HCT116 (cell line): Measurements from ENCODE around the gene CDC42SE2. TPM values are rescaled to one million over a fixed set of nuclear protein-coding genes. Genes with fewer than 3 reads are reported as not detected.

Source experiments
- ATAC-seq: fragments of 200-7000 bp; cut with Tn5 transposase; 2 replicates; pipeline ENCODE4 v1.9.1; 2020; ENCODE audit warnings: mild to moderate bottlenecking, moderate library complexity
- BruUV-seq: library from RNA; stranded (reverse); fragments of 400-500 nt; replicated peaks from 2 replicates; lab custom pipeline; 2021; lab: Mats Ljungman, UMichigan
- CTCF ChIA-PET: fragments of 300-600 bp; sonication (Branson Sonifier 250); formaldehyde crosslinking; loops from one replicate; lab custom pipeline; 2021; ENCODE audit warnings: antibody characterized with exemption; lab: Charles Lee
- POLR2A ChIA-PET: fragments of 300-600, 350-600 bp; sonication (Branson Sonifier 250); formaldehyde crosslinking; loops from one replicate; lab custom pipeline; 2021; ENCODE audit warnings: antibody characterized with exemption; lab: Charles Lee
- RAD21 ChIA-PET, 2 experiments: fragments of 300-600 bp; sonication (Branson Sonifier 250); formaldehyde crosslinking; loops; one replicate each; lab custom pipeline; 2023; ENCODE audit warnings: low total read pairs in 2 of 2; ENCODE audit not compliant: uncharacterized antibody in 2 of 2, unreplicated experiment in 2 of 2, low non-redundant PET in 1 of 2; lab: Charles Lee
- DNase-seq: peaks from one replicate; pipeline ENCODE4 v3.0.0-alpha.2; 2010; ENCODE audit warnings: low read depth, low spot score
- H2AFZ ChIP-seq: fragments of 200-600 bp; shearing (Covaris generic), sonication (generic); 2 replicates; pipeline ENCODE4 v1.6.1; 2017; ENCODE audit warnings: low read depth, mixed run types, mixed read lengths, antibody characterized with exemption, low read length; ENCODE audit not compliant: poor library complexity, severe bottlenecking
- H3K27ac ChIP-seq: 2 replicates; pipeline ENCODE4 v1.5.1; 2012; ENCODE audit warnings: low read depth, low read length
- H3K27me3 ChIP-seq: fragments of 200-600 bp; sonication (generic); 2 replicates; pipeline ENCODE4 v1.6.1; 2016; ENCODE audit warnings: mixed run types, low read length, mixed read lengths; ENCODE audit not compliant: insufficient read depth
- H3K36me3 ChIP-seq, 2 experiments: fragments of 200-500 bp in 1 of 2; fragments of 200-600 bp in 1 of 2; sonication (Bioruptor generic) in 1 of 2; sonication (generic) in 1 of 2; 2 replicates each; pipeline versions ENCODE4 v1.5.1 to v1.6.1; 2014 to 2016; ENCODE audit warnings: low read length in 2 of 2, inconsistent platforms in 1 of 2, mixed read lengths in 1 of 2, mixed run types in 1 of 2; ENCODE audit not compliant: insufficient read depth in 2 of 2, control insufficient read depth in 1 of 2
- H3K4me1 ChIP-seq, 2 experiments: fragments of 200-600 bp in 1 of 2; sonication (generic) in 1 of 2; 2 replicates each; pipeline versions ENCODE4 v1.5.1 to v1.6.1; 2012 to 2017; ENCODE audit warnings: low read length in 2 of 2, inconsistent platforms in 1 of 2, mild to moderate bottlenecking in 1 of 2, mixed read lengths in 1 of 2, mixed run types in 1 of 2, moderate library complexity in 1 of 2; ENCODE audit not compliant: insufficient read depth in 2 of 2, control insufficient read depth in 1 of 2
- H3K4me2 ChIP-seq: fragments of 200-600 bp; sonication (generic); 2 replicates; pipeline ENCODE4 v1.6.1; 2017; ENCODE audit warnings: mixed run types, low read length, mixed read lengths
- H3K4me3 ChIP-seq, 2 experiments: fragments of 200-600 bp in 1 of 2; sonication (generic) in 1 of 2; replicated peaks in 1 of 2; 2 replicates each; pipeline ENCODE4 v1.5.1; 2011 to 2016; ENCODE audit warnings: low read length in 2 of 2, control low read depth in 1 of 2, low read depth in 1 of 2, mild to moderate bottlenecking in 1 of 2, mixed read lengths in 1 of 2, mixed run types in 1 of 2
- H3K79me2 ChIP-seq: fragments of 200-600 bp; sonication (generic); 2 replicates; pipeline ENCODE4 v1.6.1; 2017; ENCODE audit warnings: mild to moderate bottlenecking, mixed run types, low read length, moderate library complexity, mixed read lengths; ENCODE audit not compliant: insufficient read depth
- H3K9ac ChIP-seq: fragments of 200-600 bp; sonication (generic); 2 replicates; pipeline ENCODE4 v1.6.1; 2016; ENCODE audit warnings: low read length, mixed read lengths
- H3K9me2 ChIP-seq: fragments of 200-600 bp; sonication (generic), shearing (Covaris generic); 2 replicates; pipeline ENCODE4 v1.6.1; 2017; ENCODE audit warnings: mixed run types, mild to moderate bottlenecking, moderate library complexity; ENCODE audit not compliant: insufficient read depth
- H3K9me3 ChIP-seq, 2 experiments: fragments of 200-500 bp in 1 of 2; fragments of 200-600 bp in 1 of 2; sonication (Bioruptor generic) in 1 of 2; sonication (generic) in 1 of 2; 2 replicates each; pipeline ENCODE4 v1.6.1; 2014 to 2017; ENCODE audit warnings: low read length in 2 of 2, mixed read lengths in 2 of 2, inconsistent platforms in 1 of 2, low read depth in 1 of 2, mild to moderate bottlenecking in 1 of 2, mixed run types in 1 of 2, moderate library complexity in 1 of 2; ENCODE audit not compliant: control insufficient read depth in 1 of 2, insufficient read depth in 1 of 2
- H4K20me1 ChIP-seq: fragments of 200-600 bp; sonication (generic), shearing (Covaris generic); 2 replicates; pipeline ENCODE4 v1.6.1; 2017; ENCODE audit warnings: mixed run types, mild to moderate bottlenecking, moderate library complexity; ENCODE audit not compliant: insufficient read depth
- ATF3 ChIP-seq: IDR thresholded peaks from 2 replicates; pipeline ENCODE4 v1.6.1; 2012
- CBX3 ChIP-seq: IDR thresholded peaks from 2 replicates; pipeline ENCODE4 v1.6.1; 2012; ENCODE audit warnings: low read depth
- CEBPB ChIP-seq: IDR thresholded peaks from 2 replicates; pipeline ENCODE4 v1.6.1; 2012; ENCODE audit warnings: low read depth
- FOSL1 ChIP-seq: IDR thresholded peaks from 2 replicates; pipeline ENCODE4 v1.6.1; 2012; ENCODE audit warnings: low read depth
- RAD21 ChIP-seq: IDR thresholded peaks from 2 replicates; pipeline ENCODE4 v1.6.1; 2012; ENCODE audit warnings: low read depth, mild to moderate bottlenecking
- SIN3A ChIP-seq: IDR thresholded peaks from 2 replicates; pipeline ENCODE4 v1.6.1; 2012; ENCODE audit warnings: low read depth
- SP1 ChIP-seq: IDR thresholded peaks from 2 replicates; pipeline ENCODE4 v1.6.1; 2012; ENCODE audit warnings: low read depth
- ZNF274 ChIP-seq: fragments of 200-500 bp; sonication (Bioruptor generic); IDR thresholded peaks from 2 replicates; pipeline ENCODE4 v1.6.1; 2014; ENCODE audit warnings: mild to moderate bottlenecking, low read depth, low read length, inconsistent platforms
- intact Hi-C: fragments of 100-400 bp; cut with micrococcal nuclease; formaldehyde crosslinking; loops from 2 replicates; pipeline ENCODE4 v1.10.0; 2022
- total RNA-seq: library from RNA; stranded (reverse); gene quantifications from one replicate; pipeline ENCODE4 v1.2.1, GENCODE V29; 2021; ENCODE audit not compliant: unreplicated experiment

Gene CDC42SE2
- total RNA-seq, 1 experiment from 2014 or later: 27.0 TPM

DNA sequence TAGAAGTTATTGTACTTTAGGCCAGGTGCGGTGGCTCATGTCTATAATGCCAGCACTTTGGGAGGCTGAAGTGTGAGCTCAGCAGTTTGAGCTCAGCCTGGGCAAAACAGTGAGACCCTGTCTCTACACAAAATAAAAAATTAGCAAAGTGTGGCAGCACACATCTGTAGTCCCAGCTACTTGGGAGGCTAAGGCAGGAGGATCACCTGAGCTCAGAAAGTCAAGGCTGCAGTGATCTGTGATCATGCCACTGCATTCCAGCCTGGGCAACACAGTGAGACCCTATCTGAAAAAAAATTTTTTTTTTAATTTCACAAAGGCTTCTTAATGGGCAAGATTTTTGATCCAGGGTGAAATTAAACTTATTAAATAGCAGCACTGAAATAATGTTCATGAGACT, 92.8 kb downstream of the CDC42SE2 start:
- H3K4me3 ChIP-seq: no peak overlapping the region
- H3K27ac ChIP-seq: no peak overlapping the region
- BruUV-seq: no TSS peak
- ChIA-PET POLR2A (interaction anchor here (1.3 kb wide), 1 partner anchor 25 kb away, joined by 3 read pairs; no protein-coding TSS in a partner anchor), RAD21 (no interaction called here), CTCF (no interaction called here)
- peaks cover 6% of the 10 kb centered on the region for H3K79me2 ChIP-seq
- TF ChIP-seq SIN3A (no peak), SP1 (no peak), CEBPB (no peak), CBX3 (no peak)
- H3K9me3 ChIP-seq: no peaks in the 10 kb centered on the region
- no peak overlapping the region for H2AFZ ChIP-seq
- no peak overlapping the region for H3K4me2 ChIP-seq
- no peaks in the 10 kb centered on the region for H3K27me3 ChIP-seq
- ATAC-seq: no peak
- H3K36me3 ChIP-seq: peaks cover 0 to 4% of the 10 kb centered on the region in 2 experiments; a peak in 1 of 4 replicates
- H4K20me1 ChIP-seq: no peaks in the 10 kb centered on the region
- H3K4me1 ChIP-seq: no peaks in the 10 kb centered on the region
- H3K9ac ChIP-seq: no peak overlapping the region
- H3K9me2 ChIP-seq: no peaks in the 10 kb centered on the region
- intact Hi-C loops: no loop called here
- no peak for DNase-seq

DNA sequence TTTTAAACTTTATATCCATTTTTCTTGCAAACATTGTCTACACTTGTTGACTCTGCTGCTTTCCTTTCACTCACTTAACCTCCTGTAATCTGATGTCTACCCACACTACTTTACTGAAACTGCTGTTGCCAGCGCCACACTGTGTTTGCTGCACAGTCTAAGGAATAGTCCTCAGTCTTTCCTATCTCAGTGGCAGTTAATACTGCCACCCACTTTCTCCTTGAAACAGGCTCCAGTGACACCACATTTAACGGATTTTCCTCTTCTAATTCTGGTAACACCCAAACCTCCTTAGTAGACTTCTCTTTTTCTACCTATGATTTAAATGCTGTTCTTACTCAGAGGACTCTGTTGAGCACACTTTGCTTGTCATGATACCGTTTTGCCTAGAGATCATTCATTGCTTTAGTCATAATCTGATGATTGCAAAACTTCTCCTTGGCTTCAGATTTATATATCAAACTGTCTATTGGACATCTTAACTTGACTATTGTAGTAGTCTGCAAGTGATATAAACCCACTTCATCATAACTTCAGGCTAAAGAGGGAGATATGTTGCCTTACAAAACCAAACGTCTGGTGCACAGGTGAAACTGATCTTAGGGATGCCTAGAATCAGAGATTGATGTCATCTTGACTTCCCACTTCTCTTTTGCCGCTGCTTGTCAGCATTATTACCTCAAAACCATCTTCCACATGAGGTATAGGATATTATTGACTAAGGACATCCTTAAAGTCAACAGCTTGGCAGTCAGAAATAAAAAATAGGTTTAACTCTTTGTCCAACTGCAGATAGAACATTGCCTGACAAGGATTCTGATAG, 94.1 kb downstream of the CDC42SE2 start:
- ChIA-PET RAD21 (no interaction called here), POLR2A (no interaction called here), CTCF (no interaction called here)
- no peak overlapping the region for H3K4me3 ChIP-seq
- no TSS peak for BruUV-seq
- no peaks in the 10 kb centered on the region for H3K9me2 ChIP-seq
- H3K4me2 ChIP-seq: no peak overlapping the region
- H3K9me3 ChIP-seq: no peaks in the 10 kb centered on the region
- H3K9ac ChIP-seq: no peak overlapping the region
- H3K79me2 ChIP-seq: peaks cover 13% of the 10 kb centered on the region
- DNase-seq (no peak), ATAC-seq (no peak)
- peaks cover 0 to 4% of the 10 kb centered on the region in 2 experiments; a peak in 1 of 4 replicates for H3K36me3 ChIP-seq
- no peaks in the 10 kb centered on the region for H3K4me1 ChIP-seq
- H4K20me1 ChIP-seq: no peaks in the 10 kb centered on the region
- intact Hi-C loops: no loop called here
- TF ChIP-seq CBX3 (no peak), FOSL1 (no peak), ZNF274 (no peak), RAD21 (0 out of 2 replicates have a peak, but pooled peaks have one; percentile 27), ATF3 (no peak)
- no peak overlapping the region for H2AFZ ChIP-seq
- H3K27me3 ChIP-seq: no peaks in the 10 kb centered on the region
- H3K27ac ChIP-seq: no peak overlapping the region
